Heart right ventricle (tissue), 16 donors: ENCODE measurements around the gene RBP2. TPM values are rescaled to one million over a fixed set of nuclear protein-coding genes. Genes with fewer than 3 reads are reported as not detected.

Experiments used
- ATAC-seq, 8 donors: fragments of 200-7000 bp; cut with Tn5 transposase; one replicate each; pipeline ENCODE4 v1.9.1; 2020; ENCODE audit warnings: mild to moderate bottlenecking in 8 of 8, moderate library complexity in 8 of 8, moderate number of reproducible peaks in 1 of 8
- DNase-seq, 2 donors: peaks; one replicate each; pipeline ENCODE4 v3.0.0-alpha.2; 2020
- H3K27ac ChIP-seq, 10 donors: fragments of 200-600 bp; sonication (generic) in 2 of 10; one replicate each; pipeline versions ENCODE4 v1.5.0 to v1.8.0; 2020 to 2022; ENCODE audit warnings: mild to moderate bottlenecking in 3 of 10
- H3K27me3 ChIP-seq, 7 donors: fragments of 200-600 bp; one replicate each; pipeline ENCODE4 v1.8.0; 2021 to 2022; ENCODE audit warnings: mild to moderate bottlenecking in 2 of 7
- H3K36me3 ChIP-seq, 9 donors: fragments of 200-600 bp; sonication (generic) in 1 of 9; one replicate each; pipeline versions ENCODE4 v1.5.0 to v1.8.0; 2020 to 2022; ENCODE audit warnings: mild to moderate bottlenecking in 2 of 9
- H3K4me1 ChIP-seq, 9 donors: fragments of 200-600 bp; sonication (generic) in 1 of 9; one replicate each; pipeline versions ENCODE4 v1.5.0 to v1.8.0; 2020 to 2022; ENCODE audit warnings: mild to moderate bottlenecking in 4 of 9
- H3K4me3 ChIP-seq, 10 donors: fragments of 200-600 bp; sonication (generic) in 2 of 10; one replicate each; pipeline versions ENCODE4 v1.5.0 to v1.8.0; 2020 to 2022; ENCODE audit warnings: mild to moderate bottlenecking in 7 of 10, moderate library complexity in 2 of 10
- H3K9me3 ChIP-seq, 11 donors: fragments of 200-600 bp in 10 of 11; sonication (generic) in 2 of 11; one replicate each; pipeline versions ENCODE4 v1.5.0 to v1.8.0; 2013 to 2022; ENCODE audit warnings: mild to moderate bottlenecking in 2 of 11, control low read depth in 1 of 11, moderate library complexity in 1 of 11
- CTCF ChIP-seq, 9 donors: fragments of 200-600 bp; sonication (generic) in 2 of 9; IDR thresholded peaks; one replicate each; pipeline versions ENCODE4 v1.5.0 to v1.8.0; 2021 to 2022; ENCODE audit warnings: antibody characterized with exemption in 9 of 9, mild to moderate bottlenecking in 5 of 9, moderate library complexity in 1 of 9
- WGBS, 2 donors: extraction: QIAGEN DNeasy Blood & Tissue Kit; methylation state at CpG; one replicate each; pipeline ENCODE4 v1.1.7; 2013; ENCODE audit warnings: inconsistent platforms in 1 of 2; 5-methylcytosine and 5-hydroxymethylcytosine counted together
- intact Hi-C, 10 donors: fragments of 100-400 bp; cut with DNase I; formaldehyde crosslinking; loops; one replicate each; pipeline versions ENCODE4 v1.11.1 to v1.14.2; 2022
- polyA plus RNA-seq, 2 donors: library from polyadenylated mRNA; stranded (reverse); fragments of 200-250 nt; gene quantifications; one replicate each; pipeline ENCODE4 v1.2.3, GENCODE V29; 2013
- total RNA-seq, 10 donors: library from RNA; stranded (reverse); fragmentation: NEBNext Ultra II Directional in 3 of 10; extraction: Animal tissue kit (Norgen Biotek cat#: 25700) in 3 of 10; gene quantifications; one replicate each; pipeline versions ENCODE4 v1.2.1 to v1.2.4, GENCODE V29; 2021 to 2023
- donor health status: Arrhythmogenic right ventricular cardiomyopathy.
- donor health status: ischemic (EF 13 %, LVEDD 7.1; RV severe dilation, severe dysfunction).
- donor health status: healthy with polysubstance abuse.
- donor health status: DM: no; HTN: yes; CAD: no.
- donor health status: DM: no; HTN: no; CAD: no.
- donor health status: ischemic (EF 25% LVEDD 6.9; RV normal size, moderate dysfunction).
- donor health status: ischemic (EF 25% LVEDD 5.7; RV mildly dilated, moderate dysfunction).
- donor health status: healthy.
- donor health status: DM: yes; HTN: yes; CAD: no.
- donor health status: Ischemic cardiomyopathy.
- donor health status: ischemic (EF 35%, LVEDD 5.7; RV mildly dilated, moderate dysfunction).
- donor health status: nonischemic (EF 11% LVEDD 7.7; RV severe dilation, severe dysfunction).
- donor health status: DM: yes; HTN: yes; CAD: no.
- donor health status: PGD.
- donor health status: ischemic (EF 29% LVEDD 5.4; RV normal size, mild dysfunction).
- donor health status: nonischemic (EF 23%, LVEDD 6.1; RV moderate dilation, normal function).

The RBP2 gene
- total and polyA plus RNA-seq, 12 donors, result not detected

- peak overlapping the region in 1 of 10 donors; percentile 80 for H3K27ac ChIP-seq
- WGBS, 2 donors, result 91 to 100% methylated on average over 1 of the region's 1 CpG
- no peak overlapping the region for H3K4me3 ChIP-seq
- no peak for ATAC-seq
- no peak for TF ChIP-seq CTCF (IDR thresholded peaks at IDR 0.05)
- no peaks in the 10 kb centered on the region for H3K36me3 ChIP-seq
- no peaks in the 10 kb centered on the region for H3K27me3 ChIP-seq
- intact Hi-C loops, result loop anchor here in 2 of 10 donors (10.0 kb wide), 2 partner anchors 501 to 621 kb away; partner anchors contain the start of gene CLSTN2 (in 1 of the 2)
- H3K4me1 ChIP-seq, result peaks cover 0 to 12% (median 0%) of the 10 kb centered on the region in 9 donors
- no peak for DNase-seq
- peaks cover 0 to 7% (median 0%) of the 10 kb centered on the region in 11 donors for H3K9me3 ChIP-seq
Observed at GRCh38 chr3:139434228-139434627, 42.1 kb downstream of the RBP2 start.

- Histone ChIP-seq H3K27me3 (no peaks in the 10 kb centered on the region), H3K9me3 (peaks cover 0 to 7% (median 0%) of the 10 kb centered on the region in 11 donors), H3K4me1 (peaks cover 0 to 12% (median 0%) of the 10 kb centered on the region in 9 donors), H3K27ac (no peak overlapping the region), H3K4me3 (no peak overlapping the region), H3K36me3 (no peaks in the 10 kb centered on the region)
- intact Hi-C loops, result loop anchor here in 2 of 10 donors (10.0 kb wide), 2 partner anchors 502 to 622 kb away; partner anchors contain the start of gene CLSTN2 (in 1 of the 2)
- DNase-seq (no peak), ATAC-seq (no peak)
- WGBS, 2 donors, result 97 to 100% methylated on average over 1 of the region's 1 CpG
- no peak for TF ChIP-seq CTCF (IDR thresholded peaks at IDR 0.05)
Observed at GRCh38 chr3:139433089-139433488, 43.2 kb downstream of the RBP2 start.

- intact Hi-C loops, result loop anchor here in 2 of 10 donors (10.0 kb wide), 2 partner anchors 504 to 624 kb away; partner anchors contain the start of gene CLSTN2 (in 1 of the 2)
- peaks cover 0 to 7% (median 0%) of the 10 kb centered on the region in 11 donors for H3K9me3 ChIP-seq
- no peak for TF ChIP-seq CTCF (IDR thresholded peaks at IDR 0.05)
- peaks cover 0 to 8% (median 0%) of the 10 kb centered on the region in 9 donors for H3K36me3 ChIP-seq
- no peak overlapping the region for H3K27ac ChIP-seq
- ATAC-seq (no peak), DNase-seq (no peak)
- no peak overlapping the region for H3K4me3 ChIP-seq
- peaks cover 0 to 12% (median 0%) of the 10 kb centered on the region in 9 donors for H3K4me1 ChIP-seq
- no peaks in the 10 kb centered on the region for H3K27me3 ChIP-seq
Observed at GRCh38 chr3:139430493-139430892, 45.8 kb downstream of the RBP2 start.

GRCh38 chr3:139427283-139428060 lies 48.8 kb downstream of the RBP2 start:
- no peaks in the 10 kb centered on the region for H3K9me3 ChIP-seq
- no peak overlapping the region for H3K4me3 ChIP-seq
- 49 to 52% methylated on average over 7 of the region's 7 CpGs for WGBS, 2 donors
- intact Hi-C loops, result loop anchor here (1.0 to 10.0 kb wide), 7 partner anchors 133 to 1437 kb away; partner anchors contain the start of gene CLSTN2 (in 7 of the 10)
- ATAC-seq (peak in 7 of 8 donors; percentile 73 to 93 (median 83)), DNase-seq (peak in 1 of 2 donors; percentile 40)
- no peak overlapping the region for H3K27ac ChIP-seq
- H3K27me3 ChIP-seq, result no peaks in the 10 kb centered on the region
- peak; percentile 77 to 89 (median 84) for TF ChIP-seq CTCF (IDR thresholded peaks at IDR 0.05)
- H3K4me1 ChIP-seq, result peaks cover 0 to 6% (median 0%) of the 10 kb centered on the region in 9 donors
- peaks cover 0 to 37% (median 0%) of the 10 kb centered on the region in 9 donors for H3K36me3 ChIP-seq
